Heart left ventricle (tissue), 13 donors: ENCODE measurements around the gene TRAIP.

Experiments used
- POLR2A ChIP-seq, 2 donors: fragments of 450-650 bp; IDR thresholded peaks; one replicate each; pipeline ENCODE4 v1.6.1; 2017; ENCODE audit warnings: antibody characterized with exemption in 2 of 2, mild to moderate bottlenecking in 2 of 2, moderate library complexity in 2 of 2
- TF ChIP-seq, protein P1 (sequence below), 12 donors: fragments of 200-600 bp; sonication (generic) in 4 of 12; IDR thresholded peaks; one replicate each; pipeline versions ENCODE4 v1.5.0 to v1.8.0; 2018 to 2022; ENCODE audit warnings: antibody characterized with exemption in 12 of 12, mild to moderate bottlenecking in 5 of 12
- donor health status: ischemic (EF 13 %, LVEDD 7.1; RV severe dilation, severe dysfunction).
- donor health status: DM: no; HTN: yes; CAD: no.
- donor health status: DM: no; HTN: no; CAD: no.
- donor health status: ischemic (EF 25% LVEDD 6.9; RV normal size, moderate dysfunction).
- donor health status: ischemic (EF 25% LVEDD 5.7; RV mildly dilated, moderate dysfunction).
- donor health status: ischemic (EF 35%, LVEDD 5.7; RV mildly dilated, moderate dysfunction).
- donor health status: nonischemic (EF 11% LVEDD 7.7; RV severe dilation, severe dysfunction).
- donor health status: DM: yes; HTN: yes; CAD: no.
- donor health status: PGD.
- donor health status: ischemic (EF 29% LVEDD 5.4; RV normal size, mild dysfunction).
- donor health status: nonischemic (EF 23%, LVEDD 6.1; RV moderate dilation, normal function).

GRCh38 chr3:49864505-49864904, 8.1 kb upstream of the TRAIP start:
- TF ChIP-seq, protein P1, sequence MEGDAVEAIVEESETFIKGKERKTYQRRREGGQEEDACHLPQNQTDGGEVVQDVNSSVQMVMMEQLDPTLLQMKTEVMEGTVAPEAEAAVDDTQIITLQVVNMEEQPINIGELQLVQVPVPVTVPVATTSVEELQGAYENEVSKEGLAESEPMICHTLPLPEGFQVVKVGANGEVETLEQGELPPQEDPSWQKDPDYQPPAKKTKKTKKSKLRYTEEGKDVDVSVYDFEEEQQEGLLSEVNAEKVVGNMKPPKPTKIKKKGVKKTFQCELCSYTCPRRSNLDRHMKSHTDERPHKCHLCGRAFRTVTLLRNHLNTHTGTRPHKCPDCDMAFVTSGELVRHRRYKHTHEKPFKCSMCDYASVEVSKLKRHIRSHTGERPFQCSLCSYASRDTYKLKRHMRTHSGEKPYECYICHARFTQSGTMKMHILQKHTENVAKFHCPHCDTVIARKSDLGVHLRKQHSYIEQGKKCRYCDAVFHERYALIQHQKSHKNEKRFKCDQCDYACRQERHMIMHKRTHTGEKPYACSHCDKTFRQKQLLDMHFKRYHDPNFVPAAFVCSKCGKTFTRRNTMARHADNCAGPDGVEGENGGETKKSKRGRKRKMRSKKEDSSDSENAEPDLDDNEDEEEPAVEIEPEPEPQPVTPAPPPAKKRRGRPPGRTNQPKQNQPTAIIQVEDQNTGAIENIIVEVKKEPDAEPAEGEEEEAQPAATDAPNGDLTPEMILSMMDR (IDR thresholded peaks at IDR 0.05): no peak
- no peak for TF ChIP-seq POLR2A (IDR thresholded peaks at IDR 0.05)
